Smooth muscle cell (in vitro differentiated cells): ENCODE results near the gene SHROOM3. TPM values are rescaled to one million over a fixed set of nuclear protein-coding genes. Genes with fewer than 3 reads are reported as not detected.

ENCODE experiments used
- DNase-seq: peaks from one replicate; lab custom pipeline; 2025; ENCODE audit not compliant: unreplicated experiment; lab: John Stamatoyannopoulos, UW
- H2AFZ ChIP-seq: fragments of 200-600 bp; sonication (generic); 2 replicates; pipeline ENCODE4 v1.6.0; 2016; ENCODE audit warnings: antibody characterized with exemption, low read depth, mild to moderate bottlenecking
- H3F3A ChIP-seq: fragments of 200-600 bp; sonication (generic); 2 replicates; pipeline ENCODE4 v1.6.0; 2017; ENCODE audit warnings: antibody characterized with exemption, low read depth
- H3K27ac ChIP-seq: fragments of 200-600 bp; sonication (generic); 2 replicates; pipeline ENCODE4 v1.5.1; 2016; ENCODE audit warnings: low read depth, mild to moderate bottlenecking
- H3K27me3 ChIP-seq: fragments of 200-600 bp; sonication (generic); 2 replicates; pipeline ENCODE4 v1.6.1; 2016; ENCODE audit warnings: low read depth, mild to moderate bottlenecking
- H3K36me3 ChIP-seq: fragments of 200-600 bp; sonication (generic); 2 replicates; pipeline ENCODE4 v1.5.1; 2016; ENCODE audit warnings: low read depth
- H3K4me1 ChIP-seq: fragments of 200-600 bp; sonication (generic); 2 replicates; pipeline ENCODE4 v1.5.1; 2016; ENCODE audit warnings: low read depth
- H3K4me2 ChIP-seq: fragments of 200-600 bp; sonication (generic); 2 replicates; pipeline ENCODE4 v1.6.0; 2016; ENCODE audit warnings: mild to moderate bottlenecking
- H3K4me3 ChIP-seq: fragments of 200-600 bp; sonication (generic); 2 replicates; pipeline ENCODE4 v1.5.1; 2016; ENCODE audit warnings: mild to moderate bottlenecking
- H3K79me2 ChIP-seq: fragments of 200-600 bp; sonication (generic); 2 replicates; pipeline ENCODE4 v1.6.0; 2016; ENCODE audit warnings: low read depth, mild to moderate bottlenecking
- H3K9ac ChIP-seq: fragments of 200-600 bp; sonication (generic); 2 replicates; pipeline ENCODE4 v1.6.0; 2016; ENCODE audit warnings: low read depth
- H3K9me3 ChIP-seq: fragments of 200-600 bp; sonication (generic); replicated peaks from 2 replicates; pipeline ENCODE4 v1.5.1; 2016; ENCODE audit warnings: low read depth
- H4K20me1 ChIP-seq: fragments of 200-600 bp; sonication (generic); 2 replicates; pipeline ENCODE4 v1.6.0; 2016; ENCODE audit warnings: low read depth
- CTCF ChIP-seq: fragments of 200-600 bp; sonication (generic); IDR thresholded peaks from 2 replicates; pipeline ENCODE4 v1.5.1; 2017; ENCODE audit warnings: borderline replicate concordance, mild to moderate bottlenecking, antibody characterized with exemption; ENCODE audit not compliant: insufficient read depth, poor library complexity, severe bottlenecking
- WGBS: methylation state at CpG from one replicate; pipeline ENCODE4 v1.1.7; 2016; ENCODE audit warnings: low lambda C conversion rate; 5-methylcytosine and 5-hydroxymethylcytosine counted together
- polyA plus RNA-seq: library from polyadenylated mRNA; unstranded; fragments of >200 nt; fragmentation: Nextera tagmentation; extraction: Ambion mirVana; gene quantifications from 2 replicates; pipeline ENCODE4 v1.2.1, GENCODE V29; 2016
- total RNA-seq: library from RNA; depleted of rRNA; stranded (reverse); fragments of >200 nt; gene quantifications from 2 replicates; pipeline ENCODE4 v1.2.3, GENCODE V29; 2014

SHROOM3 gene
- total and polyA plus RNA-seq, 2 experiments from 2014 or later = 10.0 to 31.9 TPM

- no peaks in the 10 kb centered on the region for H3K9me3 ChIP-seq
- no peaks in the 10 kb centered on the region for H3K27me3 ChIP-seq
- H3K9ac ChIP-seq = no peak overlapping the region
- no peaks in the 10 kb centered on the region for H3K79me2 ChIP-seq
- DNase-seq = no peak
- WGBS = 77% methylated on average over 8 of the region's 8 CpGs
- no peak overlapping the region for H3K27ac ChIP-seq
- H3K4me3 ChIP-seq = no peak overlapping the region
- no peaks in the 10 kb centered on the region for H3F3A ChIP-seq
- no peak overlapping the region for H3K4me2 ChIP-seq
- H4K20me1 ChIP-seq = no peaks in the 10 kb centered on the region
- TF ChIP-seq CTCF = no peak
- peaks cover 19% of the 10 kb centered on the region for H3K4me1 ChIP-seq
- H3K36me3 ChIP-seq = no peaks in the 10 kb centered on the region
- H2AFZ ChIP-seq = no peak overlapping the region
These were observed 116.1 kb downstream of the SHROOM3 start for GRCh38 chr4:76550966-76551780.

- DNase-seq = no peak
- Histone ChIP-seq H3K9ac (no peak overlapping the region), H3K9me3 (no peaks in the 10 kb centered on the region), H3F3A (no peaks in the 10 kb centered on the region), H2AFZ (no peak overlapping the region), H3K27ac (no peak overlapping the region), H3K4me2 (no peak overlapping the region), H3K27me3 (no peaks in the 10 kb centered on the region), H3K79me2 (no peaks in the 10 kb centered on the region), H4K20me1 (no peaks in the 10 kb centered on the region), H3K36me3 (no peaks in the 10 kb centered on the region), H3K4me3 (no peak overlapping the region), H3K4me1 (peaks cover 16% of the 10 kb centered on the region)
- TF ChIP-seq CTCF = no peak
- 96% methylated on average over 10 of the region's 10 CpGs for WGBS
These were observed 119.6 kb downstream of the SHROOM3 start for GRCh38 chr4:76554630-76555029.

GRCh38 chr4:76556452-76556851 lies 121.4 kb downstream of the SHROOM3 start:
- H3K27me3 ChIP-seq = no peaks in the 10 kb centered on the region
- H3K79me2 ChIP-seq = no peaks in the 10 kb centered on the region
- TF ChIP-seq CTCF = no peak
- H3K9me3 ChIP-seq = no peaks in the 10 kb centered on the region
- no peak for DNase-seq
- 96% methylated on average over 1 of the region's 1 CpG for WGBS
- no peak overlapping the region for H3K9ac ChIP-seq
- no peaks in the 10 kb centered on the region for H3K36me3 ChIP-seq
- no peaks in the 10 kb centered on the region for H3F3A ChIP-seq
- no peak overlapping the region for H2AFZ ChIP-seq
- no peak overlapping the region for H3K27ac ChIP-seq
- no peaks in the 10 kb centered on the region for H4K20me1 ChIP-seq
- H3K4me2 ChIP-seq = no peak overlapping the region
- no peak overlapping the region for H3K4me3 ChIP-seq
- peaks cover 25% of the 10 kb centered on the region for H3K4me1 ChIP-seq
